Thyroid gland (tissue), 4 donors: ENCODE data around the gene MGLL. TPM values are rescaled to one million over a fixed set of nuclear protein-coding genes. Genes with fewer than 3 reads are reported as not detected.

ENCODE experiments used
- DNase-seq, 2 donors: peaks; one replicate each; pipeline ENCODE4 v3.0.0-alpha.2; 2019
- H3K27ac ChIP-seq, 3 donors: fragments of 200-600 bp; sonication (generic); 1 replicate in 2 of 3; 2 replicates in 1 of 3; pipeline ENCODE4 v1.5.1; 2016 to 2019; ENCODE audit warnings: mild to moderate bottlenecking in 1 of 3, moderate library complexity in 1 of 3
- H3K27me3 ChIP-seq: fragments of 200-600 bp; sonication (generic); one replicate; pipeline ENCODE4 v1.5.1; 2019
- H3K36me3 ChIP-seq, 2 donors: fragments of 200-600 bp; sonication (generic); one replicate each; pipeline ENCODE4 v1.5.1; 2016 to 2019
- H3K4me1 ChIP-seq, 2 donors: fragments of 200-600 bp; sonication (generic); one replicate each; pipeline ENCODE4 v1.5.1; 2017 to 2019
- H3K4me3 ChIP-seq, 3 donors: fragments of 200-600 bp; sonication (generic); replicated peaks in 1 of 3; 1 replicate in 2 of 3; 2 replicates in 1 of 3; pipeline ENCODE4 v1.5.1; 2016; ENCODE audit warnings: mild to moderate bottlenecking in 1 of 3
- H3K9me3 ChIP-seq: fragments of 200-600 bp; sonication (generic); one replicate; pipeline ENCODE4 v1.5.1; 2017
- CTCF ChIP-seq, 6 experiments: fragments of 200-600 bp in 3 of 6; fragments of 450-650 bp in 3 of 6; sonication (generic) in 3 of 6; IDR thresholded peaks; one replicate each; pipeline ENCODE4 v1.5.1; 2016 to 2019; ENCODE audit warnings: antibody characterized with exemption in 6 of 6, mild to moderate bottlenecking in 2 of 6, inconsistent platforms in 1 of 6, moderate library complexity in 1 of 6
- POLR2A ChIP-seq, 2 donors: fragments of 450-650 bp; IDR thresholded peaks; one replicate each; pipeline ENCODE4 v1.6.1; 2017; ENCODE audit warnings: antibody characterized with exemption in 2 of 2, mild to moderate bottlenecking in 2 of 2, moderate library complexity in 1 of 2
- WGBS, 2 donors: methylation state at CpG; one replicate each; pipeline ENCODE4 v1.1.5; 2017; 5-methylcytosine and 5-hydroxymethylcytosine counted together
- intact Hi-C: fragments of 100-400 bp; cut with DNase I; formaldehyde crosslinking; loops from one replicate; pipeline ENCODE4 v1.15.1; 2023
- total RNA-seq, 4 donors: library from RNA; depleted of rRNA; stranded (reverse); fragments of >200 nt; gene quantifications; one replicate each; pipeline ENCODE4 v1.2.3, GENCODE V29; 2016

Gene MGLL
- total RNA-seq, 4 donors from 2014 or later = 12.4 to 24.7 (median 18.4) TPM

GRCh38 chr3:127750226-127751031, 71.9 kb downstream of the MGLL start:
- WGBS, 2 donors = 39 to 40% methylated on average over 12 of the region's 12 CpGs
- Histone ChIP-seq H3K27ac (no peak overlapping the region), H3K36me3 (no peaks in the 10 kb centered on the region), H3K27me3 (no peaks in the 10 kb centered on the region), H3K4me3 (no peak overlapping the region), H3K9me3 (no peaks in the 10 kb centered on the region), H3K4me1 (peaks cover 12 to 35% of the 10 kb centered on the region in 2 donors)
- peak; percentile 17 to 28 for DNase-seq
- intact Hi-C loops = no loop called here
- TF ChIP-seq CTCF (IDR thresholded peaks at IDR 0.05) (no peak), POLR2A (IDR thresholded peaks at IDR 0.05) (no peak)

- H3K4me1 ChIP-seq = peaks cover 12 to 35% of the 10 kb centered on the region in 2 donors
- H3K27me3 ChIP-seq = no peaks in the 10 kb centered on the region
- H3K9me3 ChIP-seq = no peaks in the 10 kb centered on the region
- H3K27ac ChIP-seq = no peak overlapping the region
- DNase-seq = no peak
- intact Hi-C loops = no loop called here
- TF ChIP-seq CTCF (IDR thresholded peaks at IDR 0.05) (no peak), POLR2A (IDR thresholded peaks at IDR 0.05) (no peak)
- no peaks in the 10 kb centered on the region for H3K36me3 ChIP-seq
- WGBS, 2 donors = 84 to 89% methylated on average over 7 of the region's 7 CpGs
- H3K4me3 ChIP-seq = no peak overlapping the region
Observed at GRCh38 chr3:127749787-127750225, 72.5 kb downstream of the MGLL start.

- no peak for DNase-seq
- Histone ChIP-seq H3K4me3 (no peak overlapping the region), H3K4me1 (peaks cover 12 to 35% of the 10 kb centered on the region in 2 donors), H3K27me3 (no peaks in the 10 kb centered on the region), H3K27ac (peak overlapping the region in 1 of 3 donors; percentile 57), H3K36me3 (no peaks in the 10 kb centered on the region), H3K9me3 (no peaks in the 10 kb centered on the region)
- intact Hi-C loops = no loop called here
- TF ChIP-seq POLR2A (IDR thresholded peaks at IDR 0.05) (no peak), CTCF (IDR thresholded peaks at IDR 0.05) (no peak)
- 95 to 97% methylated on average over 3 of the region's 3 CpGs for whole genome bisulfite sequencing, 2 donors
Observed at GRCh38 chr3:127749361-127749760, 73.0 kb downstream of the MGLL start.

- Histone ChIP-seq H3K4me3 (no peak overlapping the region), H3K9me3 (no peaks in the 10 kb centered on the region), H3K27me3 (no peaks in the 10 kb centered on the region), H3K36me3 (no peaks in the 10 kb centered on the region), H3K27ac (peak overlapping the region in 2 of 3 donors; percentile 36 to 57), H3K4me1 (peaks cover 12 to 35% of the 10 kb centered on the region in 2 donors)
- TF ChIP-seq POLR2A (IDR thresholded peaks at IDR 0.05) = no peak
- TF ChIP-seq CTCF (IDR thresholded peaks at IDR 0.05) = no peak
- DNase-seq = peak; percentile 66 to 83
- WGBS, 2 donors = 50 to 57% methylated on average over 9 of the region's 9 CpGs
- intact Hi-C loops = no loop called here
Observed at GRCh38 chr3:127748754-127749327, 73.5 kb downstream of the MGLL start.
